HG02938 (cell line): ENCODE measurements around the gene VMP1.
"Not testable (repeated sequence)": the region's sequence is repeated elsewhere in the genome, so short reads cannot be mapped to it uniquely, and the experiment has no call there.

ENCODE experiments used
- ATAC-seq: cut with Tn5 transposase; IDR thresholded peaks from one replicate; pipeline ENCODE4 v1.9.1; 2021; ENCODE audit warnings: mild to moderate bottlenecking, moderate library complexity; ENCODE audit not compliant: unreplicated experiment

The VMP1 gene

GRCh38 chr17:59856859-59857794, 149.7 kb downstream of the VMP1 start:
- ATAC-seq = no peak

- no peak for ATAC-seq
Measured at GRCh38 chr17:59858167-59858816, 150.8 kb downstream of the VMP1 start.

- ATAC-seq = no peak
Measured at GRCh38 chr17:59858932-59859331, 151.5 kb downstream of the VMP1 start.

GRCh38 chr17:59859444-59860025, 152.1 kb downstream of the VMP1 start:
- no peak for ATAC-seq

- ATAC-seq = no peak
Measured at GRCh38 chr17:59863616-59864015, 156.2 kb downstream of the VMP1 start.

- ATAC-seq = no peak
Measured at GRCh38 chr17:59869941-59870218, 162.4 kb downstream of the VMP1 start.

- ATAC-seq = no peak
Measured at GRCh38 chr17:59870482-59870881, 163.0 kb downstream of the VMP1 start.

GRCh38 chr17:59872351-59872750, 164.9 kb downstream of the VMP1 start:
- ATAC-seq = no peak

GRCh38 chr17:59873414-59873813, 166.0 kb downstream of the VMP1 start:
- ATAC-seq = not testable (repeated sequence)

- no peak for ATAC-seq
Measured at GRCh38 chr17:59874376-59874775, 166.9 kb downstream of the VMP1 start.

- no peak for ATAC-seq
Measured at GRCh38 chr17:59876107-59876506, 168.7 kb downstream of the VMP1 start.

GRCh38 chr17:59877965-59878364, 170.5 kb downstream of the VMP1 start:
- no peak for ATAC-seq

- no peak for ATAC-seq
Measured at GRCh38 chr17:59878624-59879023, 171.2 kb downstream of the VMP1 start.

- ATAC-seq = no peak
Measured at GRCh38 chr17:59884861-59885260, 177.4 kb downstream of the VMP1 start.

- ATAC-seq = no peak
Measured at GRCh38 chr17:59888145-59888750, 180.8 kb downstream of the VMP1 start.

- no peak for ATAC-seq
Measured at GRCh38 chr17:59890720-59891119, 183.3 kb downstream of the VMP1 start.
